GM21526 (cell line): ENCODE measurements around the gene RIN2.

Source experiments
- ATAC-seq: cut with Tn5 transposase; IDR thresholded peaks from one replicate; pipeline ENCODE4 v1.9.1; 2021; ENCODE audit warnings: moderate library complexity; ENCODE audit not compliant: unreplicated experiment, low FRiP score

RIN2 gene

DNA sequence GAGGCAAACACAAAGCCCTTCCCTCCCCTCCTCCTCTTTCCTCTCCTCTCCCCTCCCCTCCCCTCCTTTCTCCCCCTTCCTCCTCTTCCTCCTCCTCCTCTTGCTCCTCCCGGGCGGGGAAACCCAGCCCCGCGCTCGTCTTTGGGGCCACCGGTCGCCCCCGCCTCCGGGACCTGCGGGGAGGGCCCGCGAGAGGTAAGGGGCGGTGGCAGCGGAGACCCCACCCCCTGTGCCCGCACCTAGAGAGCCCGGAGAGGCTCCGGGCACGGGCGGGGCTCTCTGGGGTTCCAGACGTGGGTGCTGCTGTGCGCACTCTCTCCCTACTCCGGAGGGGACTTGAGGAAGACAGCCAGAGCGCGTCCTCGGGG, at the start of gene RIN2:
Gene RIN2 (plus strand): TSS at position 126 of the 368 bp plus-strand sequence. CDS start 131,344 bp downstream, outside the sequence.
- ATAC-seq: no peak

- no peak for ATAC-seq
These were observed 48.3 kb upstream of the RIN2 start for GRCh38 chr20:19709635-19710335.

- ATAC-seq: no peak
These were observed 47.5 kb upstream of the RIN2 start for GRCh38 chr20:19710336-19711120.

DNA sequence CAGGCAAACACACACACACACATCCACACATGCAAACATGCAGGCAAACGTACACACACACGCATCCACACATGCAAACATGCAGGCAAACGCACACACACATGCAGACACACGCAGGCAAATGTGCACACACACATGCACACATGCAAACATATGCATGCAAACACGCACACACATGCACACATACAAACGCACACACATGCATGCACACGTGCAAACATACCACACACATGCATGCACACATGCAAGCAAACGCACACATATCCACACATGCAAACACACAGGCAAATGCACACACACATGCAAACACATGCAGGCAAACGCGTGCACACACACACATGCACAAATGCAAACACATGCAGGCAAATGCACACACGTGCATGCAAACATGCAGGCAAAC, 46.9 kb upstream of the RIN2 start:
- ATAC-seq: no peak

DNA sequence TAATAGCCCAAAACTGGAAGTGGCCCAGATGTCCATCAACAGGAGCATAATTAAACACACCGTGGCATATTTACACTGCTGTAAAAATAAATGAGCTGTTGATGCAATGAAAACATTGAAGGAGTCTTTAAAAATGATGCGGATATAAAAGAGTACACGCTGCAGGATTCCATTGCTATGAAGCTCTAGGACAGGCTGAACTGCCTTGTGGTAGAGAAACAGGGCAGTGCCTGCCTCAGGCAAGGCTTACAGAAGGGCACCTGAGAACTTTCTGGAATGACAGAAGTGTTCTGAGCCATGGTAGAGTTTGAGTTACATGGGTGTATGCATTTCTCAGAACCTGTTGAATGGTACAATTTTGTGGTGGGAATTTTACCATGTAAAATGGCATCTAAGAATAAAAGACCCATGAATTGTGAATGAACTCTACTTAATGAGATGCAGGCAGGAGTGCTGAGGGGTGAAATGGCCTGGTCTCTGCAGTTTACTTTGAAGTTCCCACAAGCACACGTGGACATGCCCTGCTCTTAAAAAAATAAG, 45.3 kb upstream of the RIN2 start:
- ATAC-seq: no peak

DNA sequence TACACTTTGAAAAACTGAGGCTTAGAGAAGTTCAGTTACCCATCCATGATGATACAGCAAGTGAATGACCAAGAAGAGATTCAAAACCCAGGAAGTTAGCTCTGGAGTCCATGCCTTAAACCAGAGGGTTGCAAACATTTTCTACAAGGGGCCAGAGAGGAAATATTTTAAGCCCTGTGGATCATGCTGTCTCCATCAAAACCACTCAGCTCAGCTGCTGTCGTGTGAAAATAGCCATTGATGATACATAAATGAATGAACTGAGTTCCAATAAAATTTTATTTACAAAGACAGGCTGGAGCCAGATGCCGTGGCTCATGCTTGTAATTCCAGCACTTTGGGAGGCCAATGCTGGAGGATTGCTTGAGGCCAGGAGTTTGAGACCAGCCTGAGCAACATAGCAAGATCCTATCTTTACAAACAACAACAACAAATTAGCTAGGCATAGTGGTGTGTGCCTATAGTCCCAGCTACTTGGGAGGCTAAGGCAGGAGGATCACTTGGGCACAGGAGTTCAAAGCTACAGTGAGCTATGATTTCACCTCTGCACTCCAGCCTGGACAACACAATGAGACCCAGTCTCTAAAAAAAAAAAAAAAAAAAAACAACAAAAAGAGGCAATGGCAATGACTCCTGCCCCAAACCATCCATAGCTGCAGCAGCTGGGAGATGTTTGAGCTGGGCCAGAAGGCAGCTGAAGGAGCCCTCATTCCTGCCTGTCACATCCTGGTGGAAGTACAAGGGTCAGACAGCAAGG, 44.1 kb upstream of the RIN2 start:
- no peak for ATAC-seq

- ATAC-seq: no peak
These were observed 43.5 kb upstream of the RIN2 start for GRCh38 chr20:19714579-19714840.

- no peak for ATAC-seq
These were observed 42.1 kb upstream of the RIN2 start for GRCh38 chr20:19715986-19716385.

DNA sequence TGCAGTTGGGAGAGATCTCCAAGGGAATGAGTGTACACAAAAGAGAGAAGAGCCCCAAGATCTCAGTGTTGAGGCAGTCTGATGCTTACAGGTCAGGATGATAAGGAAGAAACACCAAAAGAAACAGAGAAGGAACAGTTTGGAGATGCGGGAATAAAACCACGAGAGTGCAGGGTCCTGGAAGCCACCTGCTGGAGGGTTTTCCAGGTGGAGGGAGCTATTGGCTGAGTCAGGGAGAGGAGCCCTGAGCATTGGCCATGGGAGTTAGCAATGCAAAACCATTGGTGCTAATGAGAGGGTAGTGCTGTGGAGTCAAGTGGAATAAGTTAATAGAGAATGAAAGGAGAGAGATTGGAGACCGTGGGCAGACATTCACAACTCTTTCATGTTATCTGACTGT, 39.2 kb upstream of the RIN2 start:
- no peak for ATAC-seq

DNA sequence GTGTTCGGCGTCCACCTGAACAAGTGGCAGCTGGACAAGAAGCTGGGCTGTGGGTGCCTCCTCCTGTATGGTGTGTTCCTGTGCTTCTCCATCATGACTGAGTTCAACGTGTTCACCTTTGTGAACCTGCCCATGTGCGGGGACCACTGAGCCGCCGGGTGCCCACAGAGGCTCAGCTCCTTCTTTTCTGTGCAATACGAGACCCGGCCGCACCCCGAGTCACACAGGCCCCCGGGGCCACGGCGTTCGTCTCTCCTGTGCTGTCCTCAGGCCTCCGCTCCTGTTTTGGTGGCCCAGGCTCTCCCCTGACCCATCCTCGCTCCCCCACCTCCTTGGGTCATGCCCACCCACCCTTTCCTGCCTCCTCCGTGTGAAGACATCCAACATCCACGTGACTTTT, 37.1 kb upstream of the RIN2 start:
- ATAC-seq: no peak

DNA sequence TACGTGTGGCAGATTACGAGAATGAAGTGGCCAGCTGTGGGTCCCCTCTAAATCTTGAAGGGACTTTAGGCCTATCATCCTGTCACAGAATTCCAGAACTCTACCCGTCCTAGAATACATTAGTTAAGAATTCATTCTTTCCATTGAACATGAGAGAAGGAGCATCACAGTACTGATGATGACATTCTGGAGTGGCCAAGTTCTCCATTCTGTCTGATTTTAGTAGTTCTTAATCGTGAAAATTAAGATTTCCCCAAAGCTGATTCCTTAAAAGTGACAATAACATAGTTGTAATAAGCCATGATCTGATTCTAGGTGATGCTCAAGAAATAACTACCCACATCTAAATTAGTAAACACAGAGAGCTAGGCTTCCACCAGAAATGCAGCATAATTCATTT, 35.0 kb upstream of the RIN2 start:
- ATAC-seq: no peak

GRCh38 chr20:19723813-19724430, 34.1 kb upstream of the RIN2 start:
- no peak for ATAC-seq

DNA sequence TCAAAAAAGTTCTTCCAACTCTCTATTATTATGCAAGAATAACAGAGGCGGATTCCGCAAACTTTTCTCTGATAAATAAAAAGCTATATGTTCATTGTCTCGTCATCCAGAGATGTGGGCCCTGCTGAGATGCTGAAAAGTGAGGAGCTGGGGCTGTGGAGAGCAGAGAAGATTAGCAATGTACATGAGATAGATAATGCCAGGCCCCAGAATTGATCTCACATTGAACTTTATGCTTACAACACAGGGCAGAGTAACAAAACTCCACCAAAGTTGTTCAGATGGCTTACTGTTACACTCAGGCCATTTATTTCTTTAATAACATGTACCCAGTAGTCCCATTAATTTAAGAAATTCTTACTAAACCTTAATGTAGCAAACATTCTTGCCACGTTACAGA, 32.7 kb upstream of the RIN2 start:
- ATAC-seq: no peak

GRCh38 chr20:19725814-19726525, 32.1 kb upstream of the RIN2 start:
- no peak for ATAC-seq

- no peak for ATAC-seq
These were observed 30.7 kb upstream of the RIN2 start for GRCh38 chr20:19727251-19727847.

GRCh38 chr20:19729672-19730071, 28.4 kb upstream of the RIN2 start:
- no peak for ATAC-seq

GRCh38 chr20:19730706-19731105, 27.4 kb upstream of the RIN2 start:
- ATAC-seq: no peak

- no peak for ATAC-seq
These were observed 23.2 kb upstream of the RIN2 start for GRCh38 chr20:19734811-19735210.

GRCh38 chr20:19735446-19735845, 22.6 kb upstream of the RIN2 start:
- no peak for ATAC-seq

- no peak for ATAC-seq
These were observed 21.0 kb upstream of the RIN2 start for GRCh38 chr20:19737025-19737424.
